EL (cell line): Measurements from ENCODE around the gene MMP14.
"Not testable (repeated sequence)": the region's sequence is repeated elsewhere in the genome, so short reads cannot be mapped to it uniquely, and the experiment has no call there.

Experiments used
- DNase-seq: peaks from one replicate; pipeline ENCODE4 v3.0.0-alpha.2; 2016

Gene MMP14

GRCh38 chr14:22814941-22815713, 21.3 kb upstream of the MMP14 start, which contains the start of gene SLC7A7:
SLC7A7 (minus strand) TSS chr14:22815435; CDS start chr14:22813398, 2,037 bp downstream.
- DNase-seq, result no peak

DNA sequence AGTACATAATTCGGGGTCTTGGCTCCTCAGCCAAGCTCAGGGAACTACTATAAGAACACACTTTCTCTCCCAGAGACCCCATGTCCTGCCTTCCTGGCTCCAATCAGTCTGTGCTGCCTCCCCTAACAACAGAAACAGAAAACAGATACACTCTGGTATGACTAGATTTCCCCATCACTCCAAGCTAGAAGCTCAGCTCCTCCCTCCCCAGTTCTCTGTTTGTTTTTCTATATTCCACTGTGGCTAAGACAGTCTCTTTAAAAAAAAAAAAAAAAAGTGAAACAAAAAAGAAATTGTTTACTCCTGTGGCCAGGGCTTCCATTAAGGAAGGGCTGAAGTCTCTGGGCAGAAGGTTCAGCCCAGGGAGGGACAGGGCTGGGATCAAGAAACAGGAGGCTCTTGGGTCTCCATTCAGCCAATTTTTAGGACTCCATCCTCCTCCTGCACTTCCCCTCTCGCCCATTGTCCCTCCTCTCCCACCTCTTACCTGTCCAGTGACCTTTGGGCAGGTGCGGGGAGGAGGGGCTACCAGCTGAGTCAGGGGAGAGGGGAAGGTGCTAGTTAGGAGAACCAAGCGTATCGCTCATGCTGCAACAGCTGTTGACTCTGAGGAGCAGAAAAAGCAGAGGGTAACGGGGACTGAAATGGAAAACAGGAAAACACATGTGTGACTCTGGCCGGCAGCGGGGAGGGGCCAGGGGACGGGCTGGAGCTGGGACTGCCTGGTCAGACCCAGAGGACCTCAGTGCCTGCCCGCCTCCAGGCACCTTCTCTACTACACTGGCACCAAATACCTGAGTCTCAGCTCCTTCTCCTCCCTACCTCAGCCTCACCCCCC, 17.0 kb upstream of the MMP14 start:
- peak; percentile 38 for DNase-seq

- peak; percentile 70 for DNase-seq
Measured at GRCh38 chr14:22820731-22821130, 15.7 kb upstream of the MMP14 start.

- DNase-seq, result no peak
Measured at GRCh38 chr14:22821193-22822015, 15.0 kb upstream of the MMP14 start.

GRCh38 chr14:22822016-22822570, 14.3 kb upstream of the MMP14 start:
- DNase-seq, result no peak

GRCh38 chr14:22822571-22823098, 13.8 kb upstream of the MMP14 start:
- DNase-seq, result peak; percentile 93

DNA sequence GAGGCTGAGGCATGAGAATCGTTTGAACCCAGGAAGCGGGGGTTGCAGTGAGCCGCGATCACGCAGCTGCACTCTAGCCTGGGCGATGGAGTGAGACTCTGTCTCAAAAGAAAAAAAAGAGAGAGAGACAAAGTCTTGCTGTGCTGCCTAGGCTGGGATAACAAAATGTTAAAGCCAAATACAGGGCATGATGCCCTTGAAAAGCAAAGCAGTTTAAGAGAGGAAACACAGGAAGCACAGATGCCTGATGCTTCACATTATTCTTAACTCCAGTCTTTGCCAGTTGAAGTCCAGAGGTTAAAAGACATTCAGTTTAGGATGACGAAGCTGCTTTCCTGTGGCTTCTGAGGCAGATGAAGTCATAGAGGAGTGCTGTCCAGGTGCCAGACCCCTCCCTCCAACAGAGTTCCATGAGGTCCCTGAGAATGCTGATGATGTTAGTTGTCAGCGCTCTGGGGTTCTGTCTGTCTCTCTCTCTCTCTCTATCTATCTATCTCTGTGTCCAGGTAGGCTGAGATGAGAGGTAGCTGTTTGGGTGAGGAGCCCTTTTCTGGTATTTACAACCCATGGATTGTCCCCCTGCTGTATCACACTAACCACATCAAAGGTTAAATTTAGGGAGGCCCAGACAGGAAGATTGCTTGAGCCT, 11.6 kb upstream of the MMP14 start:
- DNase-seq, result peak; percentile 94

DNA sequence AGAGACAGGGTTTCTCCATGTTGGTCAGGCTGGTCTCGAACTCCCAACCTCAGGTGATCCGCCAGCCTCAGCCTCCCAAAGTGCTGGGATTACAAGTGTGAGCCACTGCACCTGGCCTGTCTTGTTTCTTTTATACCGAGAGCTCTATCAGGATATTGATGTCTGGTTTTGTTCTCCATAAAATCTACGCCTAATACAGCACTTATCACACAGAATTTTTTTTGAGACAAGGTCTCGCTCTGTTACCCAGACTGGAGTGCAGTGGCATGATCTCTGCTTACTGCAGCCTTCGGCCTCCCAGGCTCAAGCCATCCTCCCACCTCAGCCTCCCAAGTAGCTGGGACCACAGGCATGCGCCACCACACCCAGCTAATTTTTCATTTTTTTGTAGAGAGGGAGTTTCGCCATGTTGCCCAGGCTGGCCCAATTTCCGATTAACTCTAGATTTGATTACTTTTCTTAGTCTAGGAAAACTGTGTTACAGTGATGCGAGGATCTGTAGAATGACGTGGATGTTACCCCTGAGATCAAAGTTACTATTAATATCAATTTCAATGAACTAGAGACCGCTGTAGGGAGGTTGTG, 7.2 kb upstream of the MMP14 start:
- not testable (repeated sequence) for DNase-seq

DNA sequence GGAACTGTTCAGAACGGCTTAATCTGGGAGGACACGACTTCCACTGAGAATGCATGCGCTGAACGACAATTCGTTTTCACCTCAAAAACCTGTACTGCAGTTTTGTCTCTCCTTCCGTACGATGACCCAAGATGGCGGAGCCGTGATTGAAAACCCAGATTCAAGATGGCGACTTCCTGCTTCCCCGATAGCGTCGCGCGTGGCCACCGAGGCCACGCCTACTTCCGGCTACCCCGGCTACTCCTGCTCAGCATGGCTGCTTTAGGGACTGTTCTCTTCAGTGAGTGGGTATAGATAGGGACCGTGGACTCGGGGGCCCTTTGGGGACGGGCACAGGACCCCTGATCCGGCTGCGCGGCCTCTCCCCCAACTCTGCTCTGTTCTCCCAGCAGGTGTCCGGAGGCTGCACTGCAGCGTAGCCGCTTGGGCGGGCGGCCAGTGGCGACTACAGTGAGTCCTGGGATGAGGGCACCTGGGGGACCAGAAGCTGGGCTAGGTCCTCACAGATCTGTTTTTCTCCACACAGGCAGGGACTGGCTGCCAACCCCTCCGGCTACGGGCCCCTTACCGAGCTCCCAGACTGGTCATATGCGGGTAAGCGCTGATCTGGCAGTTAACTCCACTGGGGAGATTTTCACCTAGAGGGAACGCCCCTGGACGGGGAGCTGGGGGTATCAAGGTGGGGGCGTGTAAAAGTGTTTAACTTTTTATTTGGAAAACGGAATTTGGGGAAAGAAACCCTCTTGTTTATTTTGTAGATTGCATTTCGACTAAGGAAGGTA, 6.5 kb upstream of the MMP14 start, which contains the start of gene MRPL52:
TSS of gene MRPL52 (plus strand) at position 227 of the 782 bp plus-strand sequence. CDS start at position 253, 26 bp downstream.
- DNase-seq, result peak; percentile 89

GRCh38 chr14:22830443-22831010, 5.9 kb upstream of the MMP14 start:
- no peak for DNase-seq

DNA sequence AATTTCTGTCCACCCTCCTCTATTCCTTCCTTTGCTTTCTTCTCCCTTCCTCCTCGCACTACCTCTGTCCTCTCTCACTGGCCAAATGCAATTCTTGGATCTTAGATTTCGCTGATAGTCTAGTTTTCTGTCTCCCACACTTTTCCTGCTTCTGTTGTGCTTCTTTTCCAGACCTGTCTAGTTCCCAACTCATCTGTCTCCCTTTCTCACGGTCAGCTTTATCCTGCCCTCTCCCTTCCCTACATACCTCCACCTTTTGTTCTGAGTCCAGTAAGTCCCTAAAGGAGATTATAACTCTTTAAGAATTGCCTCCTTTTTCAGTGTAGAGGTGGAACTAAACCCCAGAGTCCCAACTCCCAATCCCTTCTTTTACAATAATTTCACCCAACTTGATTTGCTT, 880 bp upstream of the MMP14 start:
- DNase-seq, result no peak

DNA sequence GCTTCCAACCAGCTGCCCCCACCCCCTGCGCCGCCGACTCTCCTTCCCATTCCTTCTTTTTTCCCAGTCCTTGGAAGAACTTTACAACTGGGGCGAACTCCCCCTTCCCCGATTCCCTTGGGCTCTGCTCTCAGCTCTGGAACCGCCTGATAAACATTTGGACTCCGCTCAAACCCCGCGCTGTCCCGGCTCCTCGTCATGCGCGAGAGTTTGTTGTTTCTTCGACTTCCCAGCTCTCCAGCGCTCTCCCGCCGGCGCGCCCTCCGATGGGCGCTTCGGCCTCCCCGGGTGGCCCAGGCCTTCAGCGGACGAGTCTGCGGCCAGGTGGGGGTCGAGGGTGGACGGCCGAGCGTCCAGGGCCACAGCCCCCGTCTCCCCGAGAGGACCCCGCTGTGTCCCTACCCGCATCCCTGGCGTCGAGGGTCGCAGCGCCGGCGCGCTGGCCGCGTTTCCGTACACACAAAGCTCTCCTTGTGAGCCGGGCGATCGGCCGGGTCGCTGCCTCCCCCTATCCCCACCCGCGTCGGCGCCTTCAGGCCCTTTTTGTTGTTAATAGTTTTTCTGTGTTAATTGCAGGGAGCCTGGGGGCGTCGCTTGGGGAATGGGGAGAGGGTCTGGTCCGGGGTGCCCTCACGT, 847 bp downstream of the MMP14 start:
- DNase-seq, result peak; percentile 59

- DNase-seq, result peak; percentile 61
Measured at GRCh38 chr14:22837750-22838538, 1.6 kb downstream of the MMP14 start.

GRCh38 chr14:22838631-22839041, 2.3 kb downstream of the MMP14 start:
- DNase-seq, result peak; percentile 81

DNA sequence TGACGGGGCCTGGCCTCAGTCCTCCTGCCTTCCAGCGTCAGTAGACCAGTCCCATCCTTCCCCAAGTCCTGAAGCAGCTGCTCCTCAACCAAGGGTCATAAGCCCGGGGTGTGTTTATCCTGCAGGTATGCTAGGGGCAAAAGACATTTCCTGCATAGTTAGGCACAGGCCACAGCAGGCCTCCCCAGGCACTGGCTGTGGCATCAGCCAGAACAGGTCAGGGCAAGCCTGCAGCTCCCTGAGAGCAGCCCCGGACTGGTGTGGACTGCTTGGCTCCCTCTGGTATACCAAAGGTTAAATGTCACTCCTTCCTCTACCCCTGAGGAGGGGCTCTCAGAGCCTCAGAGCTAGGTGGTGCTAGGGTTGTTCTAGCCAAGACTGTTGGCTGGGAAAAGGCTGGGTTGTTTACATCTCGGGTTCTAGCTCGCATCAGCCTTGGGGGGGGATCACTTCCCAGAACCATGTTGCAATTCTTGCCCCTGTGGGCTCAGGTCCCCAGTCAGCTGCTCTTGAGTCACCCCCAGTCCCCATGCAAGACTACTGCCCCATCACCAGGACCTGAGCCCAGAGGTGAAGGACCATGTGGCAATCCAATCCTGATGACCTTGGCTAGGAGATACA, 2.9 kb downstream of the MMP14 start:
- DNase-seq, result no peak

- no peak for DNase-seq
Measured at GRCh38 chr14:22841311-22841710, 4.9 kb downstream of the MMP14 start.

DNA sequence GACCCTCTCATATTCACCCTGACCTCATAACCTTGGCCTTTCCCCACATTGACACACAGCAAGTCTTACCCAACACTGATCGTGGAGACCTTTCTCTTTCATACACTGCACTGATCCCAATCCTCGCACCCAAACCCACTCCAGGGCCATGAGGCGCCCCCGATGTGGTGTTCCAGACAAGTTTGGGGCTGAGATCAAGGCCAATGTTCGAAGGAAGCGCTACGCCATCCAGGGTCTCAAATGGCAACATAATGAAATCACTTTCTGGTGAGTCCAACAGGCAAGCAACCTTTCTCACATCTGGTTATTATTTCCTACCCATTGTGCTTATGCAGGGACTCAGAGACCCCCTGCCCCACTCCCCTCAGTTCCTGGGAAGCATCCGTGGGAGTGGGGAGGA, 5.4 kb downstream of the MMP14 start:
- DNase-seq, result no peak
